OCI-LY7 (cell line): ENCODE results near the gene WTAP.

ENCODE experiments used
- EZH2phosphoT487 ChIP-seq: fragments of 200-600 bp; sonication (generic); IDR thresholded peaks from 2 replicates; pipeline ENCODE4 v1.6.1; 2018; ENCODE audit warnings: low read depth, borderline replicate concordance, mild to moderate bottlenecking, mixed run types, antibody characterized with exemption, low read length, moderate library complexity, mixed read lengths
- TF ChIP-seq, protein P1 (sequence below): fragments of 200-600 bp; sonication (generic); conservative IDR thresholded peaks from 2 replicates; pipeline ENCODE4 v1.5.1; 2014; ENCODE audit warnings: mild to moderate bottlenecking, antibody characterized with exemption, low read length, moderate library complexity, mixed read lengths

DNA sequence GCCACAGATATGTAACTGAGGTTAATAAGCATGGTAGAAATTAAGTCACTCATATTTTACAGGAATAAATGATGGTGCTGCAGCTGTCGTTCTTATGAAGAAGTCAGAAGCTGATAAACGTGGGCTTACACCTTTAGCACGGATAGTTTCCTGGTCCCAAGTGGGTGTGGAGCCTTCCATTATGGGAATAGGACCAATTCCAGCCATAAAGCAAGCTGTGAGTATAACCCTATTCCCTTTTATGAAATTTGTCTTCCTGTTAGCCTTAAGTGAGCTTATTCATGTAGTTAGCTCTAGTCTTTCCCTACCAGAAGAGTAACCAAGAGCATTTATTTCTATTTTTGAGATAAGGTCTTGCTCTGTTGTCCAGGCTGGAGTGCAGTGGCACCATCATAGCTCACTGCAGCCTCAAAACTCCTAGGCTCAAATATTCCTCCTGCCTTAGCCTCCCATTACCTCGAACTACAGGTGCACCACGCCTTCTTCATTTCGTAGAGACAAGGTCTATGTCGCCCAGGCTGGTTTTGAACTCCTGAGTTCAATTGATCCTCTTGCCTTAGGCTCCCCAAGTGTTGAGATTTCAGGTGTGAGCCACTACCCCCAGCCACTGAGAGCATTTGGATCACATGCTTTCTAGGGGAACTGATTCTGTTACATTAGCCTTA, 50.1 kb downstream of the WTAP start:
- TF ChIP-seq, protein P1, sequence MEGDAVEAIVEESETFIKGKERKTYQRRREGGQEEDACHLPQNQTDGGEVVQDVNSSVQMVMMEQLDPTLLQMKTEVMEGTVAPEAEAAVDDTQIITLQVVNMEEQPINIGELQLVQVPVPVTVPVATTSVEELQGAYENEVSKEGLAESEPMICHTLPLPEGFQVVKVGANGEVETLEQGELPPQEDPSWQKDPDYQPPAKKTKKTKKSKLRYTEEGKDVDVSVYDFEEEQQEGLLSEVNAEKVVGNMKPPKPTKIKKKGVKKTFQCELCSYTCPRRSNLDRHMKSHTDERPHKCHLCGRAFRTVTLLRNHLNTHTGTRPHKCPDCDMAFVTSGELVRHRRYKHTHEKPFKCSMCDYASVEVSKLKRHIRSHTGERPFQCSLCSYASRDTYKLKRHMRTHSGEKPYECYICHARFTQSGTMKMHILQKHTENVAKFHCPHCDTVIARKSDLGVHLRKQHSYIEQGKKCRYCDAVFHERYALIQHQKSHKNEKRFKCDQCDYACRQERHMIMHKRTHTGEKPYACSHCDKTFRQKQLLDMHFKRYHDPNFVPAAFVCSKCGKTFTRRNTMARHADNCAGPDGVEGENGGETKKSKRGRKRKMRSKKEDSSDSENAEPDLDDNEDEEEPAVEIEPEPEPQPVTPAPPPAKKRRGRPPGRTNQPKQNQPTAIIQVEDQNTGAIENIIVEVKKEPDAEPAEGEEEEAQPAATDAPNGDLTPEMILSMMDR = no peak
- no peak for TF ChIP-seq EZH2phosphoT487
